Ectodermal cell (in vitro differentiated cells): ENCODE data around the gene SUN1. TPM values are rescaled to one million over a fixed set of nuclear protein-coding genes. Genes with fewer than 3 reads are reported as not detected.

Experiments used
- H3K27ac ChIP-seq: 2 replicates; pipeline ENCODE4 v1.7.0; 2013; ENCODE audit warnings: mild to moderate bottlenecking, low read depth, low read length; ENCODE audit not compliant: insufficient read depth, poor library complexity, severe bottlenecking
- H3K27me3 ChIP-seq: 2 replicates; pipeline ENCODE4 v1.7.0; 2013; ENCODE audit warnings: mild to moderate bottlenecking, low read length; ENCODE audit not compliant: insufficient read depth, control insufficient read depth, poor library complexity, severe bottlenecking
- H3K36me3 ChIP-seq: one replicate; pipeline ENCODE4 v1.7.0; 2013; ENCODE audit warnings: low read length; ENCODE audit not compliant: control insufficient read depth, insufficient read depth
- H3K4me1 ChIP-seq: one replicate; pipeline ENCODE4 v1.7.0; 2013; ENCODE audit warnings: low read length; ENCODE audit not compliant: control insufficient read depth, insufficient read depth
- H3K4me3 ChIP-seq: 2 replicates; pipeline ENCODE4 v1.7.0; 2013; ENCODE audit warnings: low read depth, low read length, control low read depth; ENCODE audit not compliant: insufficient read depth
- H3K9me3 ChIP-seq: 2 replicates; pipeline ENCODE4 v1.7.0; 2013; ENCODE audit warnings: mild to moderate bottlenecking, low read length, moderate library complexity; ENCODE audit not compliant: control insufficient read depth
- WGBS, 2 experiments: methylation state at CpG; one replicate each; pipeline ENCODE4 v1.1.7; 2013; ENCODE audit warnings: missing lambda C conversion rate in 2 of 2; 5-methylcytosine and 5-hydroxymethylcytosine counted together
- polyA plus RNA-seq, 4 experiments: library from polyadenylated mRNA; stranded (reverse); fragments of 50-300 nt; gene quantifications; one replicate each; pipeline ENCODE4 v1.2.3, GENCODE V29; 2013

SUN1 gene, protein sequence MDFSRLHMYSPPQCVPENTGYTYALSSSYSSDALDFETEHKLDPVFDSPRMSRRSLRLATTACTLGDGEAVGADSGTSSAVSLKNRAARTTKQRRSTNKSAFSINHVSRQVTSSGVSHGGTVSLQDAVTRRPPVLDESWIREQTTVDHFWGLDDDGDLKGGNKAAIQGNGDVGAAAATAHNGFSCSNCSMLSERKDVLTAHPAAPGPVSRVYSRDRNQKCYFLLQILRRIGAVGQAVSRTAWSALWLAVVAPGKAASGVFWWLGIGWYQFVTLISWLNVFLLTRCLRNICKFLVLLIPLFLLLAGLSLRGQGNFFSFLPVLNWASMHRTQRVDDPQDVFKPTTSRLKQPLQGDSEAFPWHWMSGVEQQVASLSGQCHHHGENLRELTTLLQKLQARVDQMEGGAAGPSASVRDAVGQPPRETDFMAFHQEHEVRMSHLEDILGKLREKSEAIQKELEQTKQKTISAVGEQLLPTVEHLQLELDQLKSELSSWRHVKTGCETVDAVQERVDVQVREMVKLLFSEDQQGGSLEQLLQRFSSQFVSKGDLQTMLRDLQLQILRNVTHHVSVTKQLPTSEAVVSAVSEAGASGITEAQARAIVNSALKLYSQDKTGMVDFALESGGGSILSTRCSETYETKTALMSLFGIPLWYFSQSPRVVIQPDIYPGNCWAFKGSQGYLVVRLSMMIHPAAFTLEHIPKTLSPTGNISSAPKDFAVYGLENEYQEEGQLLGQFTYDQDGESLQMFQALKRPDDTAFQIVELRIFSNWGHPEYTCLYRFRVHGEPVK
- polyA plus RNA-seq (2013, experiment 1 of 4): 108 TPM
- polyA plus RNA-seq (2013, experiment 2 of 4): 104 TPM
- 85.0 TPM for polyA plus RNA-seq (2013, experiment 3 of 4)
- polyA plus RNA-seq (2013, experiment 4 of 4): 94.1 TPM

DNA sequence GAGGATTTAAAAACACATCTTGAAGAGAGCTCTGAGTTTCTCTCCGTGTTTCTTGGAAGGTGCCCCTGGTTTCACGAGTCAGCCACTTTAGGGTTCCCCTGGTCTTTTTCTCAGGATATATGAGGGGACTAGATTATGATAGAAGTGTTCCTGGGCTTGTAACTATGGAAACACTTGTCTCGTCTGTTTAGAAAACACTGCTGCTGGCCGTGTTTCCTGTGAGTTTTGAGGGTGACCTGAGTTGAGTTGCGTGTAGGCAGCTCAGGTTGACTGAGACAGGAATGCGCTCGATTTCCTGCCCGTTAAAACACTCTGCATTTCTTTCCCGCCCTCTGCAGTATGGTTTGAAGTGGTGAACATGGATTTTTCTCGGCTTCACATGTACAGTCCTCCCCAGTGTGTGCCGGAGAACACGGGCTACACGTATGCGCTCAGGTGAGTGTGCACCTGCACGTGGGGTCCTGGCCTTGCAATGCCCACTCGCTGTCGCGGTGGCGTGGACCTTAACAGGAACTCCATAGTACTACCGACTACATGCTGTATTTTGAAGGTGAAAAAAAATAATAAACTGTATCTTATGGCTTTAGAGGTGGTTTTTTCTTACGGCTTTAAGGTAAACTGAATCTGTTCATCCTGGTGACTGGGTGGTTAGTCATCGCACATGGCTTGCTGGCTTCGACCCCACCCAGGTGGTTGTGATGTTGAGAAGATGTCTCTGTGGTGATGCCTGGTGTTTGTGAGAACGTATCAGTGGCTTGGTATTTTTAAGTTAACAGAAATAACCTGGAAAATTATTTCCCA, at the start of gene SUN1:
SUN1 (plus strand) TSS at position 310 of the 801 bp plus-strand sequence; CDS start at position 359, 49 bp downstream.
- Histone ChIP-seq H3K4me1 (no peaks in the 10 kb centered on the region), H3K36me3 (no peaks in the 10 kb centered on the region), H3K4me3 (no peak within 1 kb of the TSS), H3K27me3 (no peaks in the 10 kb centered on the region), H3K9me3 (no peaks in the 10 kb centered on the region), H3K27ac (no peak within 1 kb of the TSS)
- WGBS, 2 experiments: 91 to 93% methylated on average over 24 of the region's 24 CpGs

DNA sequence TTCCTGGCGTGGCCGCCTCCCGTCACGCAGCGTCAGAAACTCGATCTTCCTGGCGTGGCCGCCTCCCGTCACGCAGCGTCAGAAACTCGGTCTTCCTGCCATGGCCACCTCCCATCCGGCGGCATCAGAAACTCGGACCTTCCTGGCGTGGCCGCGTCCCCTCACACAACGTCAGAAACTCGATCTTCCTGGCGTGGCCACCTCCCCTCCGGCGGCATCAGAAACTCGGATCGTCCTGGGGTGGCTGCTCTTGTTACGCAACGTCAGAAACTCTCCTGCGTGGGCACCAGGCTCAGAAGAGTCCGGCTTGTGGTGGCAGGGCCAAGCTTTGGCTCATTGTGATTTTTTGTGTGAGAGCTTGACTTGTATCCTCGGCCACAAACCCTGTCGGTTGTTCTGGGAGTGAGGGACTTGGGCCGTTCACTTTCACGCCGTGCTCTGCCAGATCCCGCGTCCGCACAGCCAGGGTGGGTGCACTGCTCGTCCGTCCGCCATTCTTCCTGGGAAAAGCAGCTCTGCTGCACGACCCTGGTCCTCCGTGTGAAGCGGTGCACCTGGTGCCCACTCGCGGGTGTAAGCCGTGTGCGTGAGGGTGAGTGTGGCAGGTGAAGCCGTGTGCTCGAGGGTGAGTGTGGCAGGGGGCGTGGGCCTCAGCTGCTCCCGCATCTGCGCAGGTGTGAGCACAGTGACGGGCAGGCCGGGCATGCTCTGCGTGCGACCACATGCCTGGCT, 49.4 kb upstream of the SUN1 start:
- Histone ChIP-seq H3K36me3 (peaks cover 7% of the 10 kb centered on the region), H3K4me3 (no peak overlapping the region)

DNA sequence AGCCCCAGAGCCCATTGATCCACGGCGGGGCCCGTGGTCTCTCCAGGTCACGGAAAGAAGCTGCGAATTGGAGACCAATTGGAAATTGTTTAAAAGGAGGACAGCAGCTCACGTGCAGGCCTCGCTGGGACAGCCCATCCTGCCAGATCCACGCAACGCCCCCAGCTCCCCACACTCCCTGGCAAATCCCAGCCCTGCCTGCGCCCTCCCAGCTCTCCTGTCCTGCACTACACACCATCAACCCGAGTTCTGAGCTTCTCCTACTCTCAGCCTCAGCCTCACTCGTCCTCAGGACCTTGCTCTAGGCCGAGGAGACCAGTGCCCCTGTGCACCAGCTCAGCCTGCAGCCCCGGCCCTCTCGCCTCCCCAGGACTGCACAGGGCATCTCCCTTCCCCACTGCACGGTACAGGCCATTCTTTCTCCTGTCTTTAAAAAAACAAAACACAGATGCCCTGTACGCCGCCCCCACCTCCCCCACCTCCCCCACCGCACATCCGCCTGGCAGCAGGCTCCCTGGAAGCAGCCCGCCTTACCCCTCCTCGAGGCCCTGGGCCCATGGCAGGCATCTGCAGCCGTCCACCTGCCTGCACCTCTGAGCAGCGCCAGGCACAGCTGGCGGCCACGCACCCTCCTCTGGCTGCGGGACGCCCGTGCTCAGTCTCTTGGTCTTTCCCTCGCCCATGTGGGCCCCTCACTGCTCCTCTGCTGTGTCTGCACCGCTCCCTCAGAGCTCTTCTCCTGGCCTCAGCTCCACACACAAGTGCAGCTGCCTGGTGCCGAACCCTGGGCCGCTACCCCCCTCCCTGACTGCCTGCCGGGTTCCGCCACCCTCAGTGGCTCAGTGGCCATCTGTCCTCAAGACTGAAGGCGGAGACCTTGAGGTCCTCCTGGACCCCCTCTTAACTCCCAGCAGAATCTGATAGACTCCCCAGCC, 48.5 kb upstream of the SUN1 start:
- WGBS, 2 experiments: 95 to 97% methylated on average over 36 of the region's 36 CpGs

More for the DNA sequence above, 49.4 kb upstream of the SUN1 start:
- Histone ChIP-seq H3K27ac (no peak overlapping the region), H3K27me3 (no peaks in the 10 kb centered on the region), H3K4me1 (no peaks in the 10 kb centered on the region), H3K9me3 (no peaks in the 10 kb centered on the region)
- WGBS, 2 experiments: 95 to 96% methylated on average over 56 of the region's 56 CpGs

DNA sequence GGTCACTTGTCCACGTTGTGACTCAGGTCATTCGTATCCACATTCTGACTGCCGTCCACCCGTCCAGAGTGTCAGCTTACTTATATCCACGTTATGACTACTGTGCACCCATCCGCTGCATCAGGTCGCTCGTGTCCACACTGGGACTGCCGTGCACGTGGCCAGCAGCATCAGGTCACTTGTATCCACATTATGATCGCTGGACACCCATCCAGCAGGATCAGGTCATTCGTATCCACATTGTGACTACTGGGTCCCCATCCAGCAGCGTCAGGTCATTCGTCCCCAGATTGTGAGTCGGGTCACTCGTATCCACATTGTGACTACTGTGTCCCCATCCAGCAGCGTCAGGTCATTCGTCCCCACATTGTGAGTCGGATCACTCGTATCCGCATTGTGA, 47.3 kb upstream of the SUN1 start:
- H3K36me3 ChIP-seq: peaks cover 4% of the 10 kb centered on the region
- H3K4me3 ChIP-seq: no peak overlapping the region
- H3K27me3 ChIP-seq: no peaks in the 10 kb centered on the region
- WGBS, 2 experiments: 96% methylated on average over 21 of the region's 21 CpGs
- H3K27ac ChIP-seq: no peak overlapping the region
- H3K9me3 ChIP-seq: no peaks in the 10 kb centered on the region
- no peaks in the 10 kb centered on the region for H3K4me1 ChIP-seq

More for the DNA sequence above, 48.5 kb upstream of the SUN1 start:
- Histone ChIP-seq H3K4me3 (no peak overlapping the region), H3K36me3 (peaks cover 6% of the 10 kb centered on the region), H3K27me3 (no peaks in the 10 kb centered on the region), H3K27ac (no peak overlapping the region), H3K4me1 (no peaks in the 10 kb centered on the region), H3K9me3 (no peaks in the 10 kb centered on the region)

DNA sequence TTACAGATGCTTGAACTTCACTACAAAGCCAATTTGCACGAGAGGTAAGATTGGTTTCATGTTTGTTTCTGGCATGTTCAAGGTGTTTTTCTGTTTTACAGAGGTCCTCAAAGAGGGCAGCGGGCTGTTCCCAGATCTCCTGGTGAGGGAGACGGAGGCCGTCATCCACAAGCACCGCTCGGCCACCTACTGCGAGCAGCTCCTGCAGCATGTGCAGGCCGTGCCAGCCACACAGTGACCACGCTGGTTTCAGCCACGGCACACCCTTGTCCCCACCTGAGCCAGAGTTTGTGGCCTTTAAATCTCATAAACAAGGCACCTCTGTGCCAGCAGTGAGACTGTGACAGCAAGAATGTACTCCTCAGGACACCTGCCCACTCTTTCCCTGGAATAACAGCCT, 46.9 kb upstream of the SUN1 start:
- 95 to 97% methylated on average over 10 of the region's 10 CpGs for WGBS, 2 experiments

DNA sequence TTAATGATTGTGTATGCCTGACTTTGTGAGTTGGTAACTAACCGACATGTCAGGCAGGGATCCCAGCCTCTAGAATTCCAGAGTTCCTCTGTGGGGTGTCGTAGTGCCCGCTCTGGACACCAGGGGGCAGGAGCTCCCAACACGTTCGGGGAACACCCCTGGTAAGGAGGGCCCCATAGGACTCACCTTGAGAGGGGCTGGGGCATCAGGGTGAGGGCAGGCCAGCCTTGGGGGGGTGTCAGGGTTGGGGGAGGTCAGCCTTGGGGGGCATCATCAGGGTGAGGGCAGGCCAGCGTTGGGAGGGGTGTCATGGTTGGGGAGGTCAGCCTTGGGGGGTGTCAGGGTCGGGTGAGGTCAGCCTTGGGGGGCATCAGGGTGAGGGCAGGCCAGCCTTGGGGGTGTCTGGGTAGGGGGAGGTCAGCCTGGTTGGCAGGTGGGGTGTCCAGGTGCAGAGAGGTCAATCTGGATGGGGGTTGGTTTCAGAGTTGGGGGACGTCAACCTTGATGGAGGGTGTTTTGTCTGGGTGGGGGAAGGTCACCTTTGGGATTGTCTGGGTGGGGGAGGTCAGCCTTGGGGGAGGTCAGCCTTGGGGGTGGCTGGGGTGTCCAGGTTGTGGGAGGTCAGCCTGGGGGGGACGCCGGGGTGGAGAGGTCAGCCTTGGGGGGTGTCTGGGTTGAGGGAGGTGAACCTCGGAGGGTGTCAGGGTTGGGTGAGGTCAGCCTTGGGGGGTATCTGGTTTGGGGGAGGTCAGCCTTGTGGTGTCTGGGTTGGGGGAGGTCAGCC, 45.6 kb upstream of the SUN1 start:
- 61 to 70% methylated on average over 10 to 11 of the region's 11 CpGs for WGBS, 2 experiments
- H3K36me3 ChIP-seq: peaks cover 4% of the 10 kb centered on the region
- H3K4me1 ChIP-seq: no peaks in the 10 kb centered on the region
- no peak overlapping the region for H3K4me3 ChIP-seq
- no peaks in the 10 kb centered on the region for H3K9me3 ChIP-seq
- H3K27ac ChIP-seq: no peak overlapping the region
- H3K27me3 ChIP-seq: no peaks in the 10 kb centered on the region

More for the DNA sequence above, 46.9 kb upstream of the SUN1 start:
- Histone ChIP-seq H3K4me1 (no peaks in the 10 kb centered on the region), H3K4me3 (no peak overlapping the region), H3K36me3 (peaks cover 4% of the 10 kb centered on the region), H3K27me3 (no peaks in the 10 kb centered on the region), H3K9me3 (no peaks in the 10 kb centered on the region), H3K27ac (no peak overlapping the region)

DNA sequence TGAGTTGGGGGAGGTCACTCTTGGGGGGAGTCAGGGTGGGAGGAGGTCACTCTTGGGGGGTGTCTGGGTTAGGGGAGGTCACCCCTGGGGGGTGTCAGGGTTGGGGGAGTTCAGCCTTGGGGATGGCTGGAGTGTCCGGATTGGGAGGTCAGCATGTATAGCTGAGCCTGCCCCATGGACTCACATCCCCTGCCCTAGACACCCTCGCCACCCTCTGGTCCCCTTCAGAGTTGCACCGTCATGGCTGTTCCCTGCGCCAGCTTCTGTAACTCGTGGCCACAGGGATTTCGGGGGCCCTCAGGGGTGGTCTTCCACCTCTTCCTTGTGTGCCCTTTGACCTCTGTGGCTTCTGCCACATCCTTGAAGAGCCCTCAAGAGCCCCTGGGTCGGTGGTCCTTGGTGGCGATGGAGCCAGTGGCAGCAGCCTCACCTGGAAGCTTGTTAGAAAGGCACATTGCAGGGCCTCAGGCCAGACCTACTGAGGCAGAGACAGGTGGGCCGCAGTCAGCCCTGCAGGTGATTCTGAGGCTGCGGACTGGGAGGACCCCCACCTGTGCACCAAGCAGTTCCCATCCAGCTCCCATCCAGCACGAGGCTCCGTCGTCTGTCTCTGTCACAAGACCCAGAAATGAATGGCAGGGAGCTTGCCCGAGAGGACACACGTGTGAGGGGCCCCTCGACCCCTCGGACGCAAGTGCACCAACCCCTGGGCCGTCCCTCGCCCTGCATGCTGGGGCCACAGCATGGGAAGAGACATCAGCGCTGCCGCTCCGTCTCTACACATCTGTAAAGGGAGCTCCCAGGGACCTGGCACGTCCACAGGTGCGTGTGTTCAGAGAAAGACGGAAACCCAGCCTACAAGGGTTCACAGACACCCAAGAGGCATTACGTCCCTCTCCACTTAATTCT, 44.7 kb upstream of the SUN1 start:
- Histone ChIP-seq H3K27ac (no peak overlapping the region), H3K4me3 (no peak overlapping the region), H3K36me3 (peaks cover 4% of the 10 kb centered on the region), H3K27me3 (no peaks in the 10 kb centered on the region), H3K4me1 (no peaks in the 10 kb centered on the region), H3K9me3 (no peaks in the 10 kb centered on the region)
- 95% methylated on average over 27 of the region's 27 CpGs for WGBS, 2 experiments

DNA sequence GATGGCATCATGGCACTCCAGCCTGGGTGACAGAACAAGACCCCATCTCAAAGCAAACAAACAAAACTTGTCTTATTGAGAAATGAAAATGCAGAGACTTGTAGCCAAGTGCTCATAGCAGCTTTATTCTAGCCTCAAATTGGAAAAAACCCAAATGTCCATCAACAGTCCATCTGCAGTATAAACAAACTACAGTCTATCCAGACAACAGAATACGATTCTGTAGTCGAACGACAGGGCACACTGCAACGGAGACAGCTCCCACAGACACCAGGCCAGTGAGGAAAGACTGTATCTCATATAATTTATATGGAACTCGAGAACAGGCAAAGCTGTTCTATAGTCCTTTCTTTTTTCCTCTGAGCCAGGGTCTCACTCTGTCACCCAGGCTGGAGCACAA, 40.8 kb upstream of the SUN1 start:
- WGBS, 2 experiments: 89 to 90% methylated on average over 5 of the region's 5 CpGs
- Histone ChIP-seq H3K27ac (no peak overlapping the region), H3K27me3 (no peaks in the 10 kb centered on the region), H3K9me3 (no peaks in the 10 kb centered on the region), H3K36me3 (no peaks in the 10 kb centered on the region), H3K4me3 (no peak overlapping the region), H3K4me1 (no peaks in the 10 kb centered on the region)
